ENCODE results near the gene PTCD2. TPM values are rescaled to one million over a fixed set of nuclear protein-coding genes. Genes with fewer than 3 reads are reported as not detected.

PTCD2 gene
- total and polyA plus RNA-seq, 9 of the 15 experiments (the other 6 are each of a cell fraction or from before 2014, with no cell fraction given), result 11.9 to 28.5 (median 18.6) TPM

- no peak for TF ChIP-seq CHAMP1 (IDR thresholded peaks at IDR 0.05)
- no peak for TF ChIP-seq FOXK1 (CRISPR knock-in tag; IDR thresholded peaks at IDR 0.05; ENCODE audit: borderline replicate concordance)
- TF ChIP-seq KDM2B (CRISPR knock-in tag; IDR thresholded peaks at IDR 0.05), result no peak
- TF ChIP-seq ZNF445 (CRISPR knock-in tag; IDR thresholded peaks at IDR 0.05; ENCODE audit: low read depth), result no peak
- TF ChIP-seq ZKSCAN1 (IDR thresholded peaks at IDR 0.05; ENCODE audit: low read depth, low read length), result no peak
- no peak for TF ChIP-seq PKNOX1 (IDR thresholded peaks at IDR 0.05)
- no peak for TF ChIP-seq HNRNPL (IDR thresholded peaks at IDR 0.05; ENCODE audit: low read depth, low read length)
- TF ChIP-seq SMARCC2 (IDR thresholded peaks at IDR 0.05; ENCODE audit: low read depth), result no peak
- TF ChIP-seq ZNF12 (CRISPR knock-in tag; IDR thresholded peaks at IDR 0.05), result no peak
- TF ChIP-seq NBN (IDR thresholded peaks at IDR 0.05; ENCODE audit: low read depth), result no peak
- no peak for TF ChIP-seq ATF7 (IDR thresholded peaks at IDR 0.05)
- no peak for TF ChIP-seq ZNF282 (CRISPR knock-in tag; IDR thresholded peaks at IDR 0.05)
- no peak for TF ChIP-seq HOMEZ (CRISPR knock-in tag; IDR thresholded peaks at IDR 0.05)
- no peak for TF ChIP-seq PML (IDR thresholded peaks at IDR 0.05; ENCODE audit: low read length)
- no peak for TF ChIP-seq NR1H2 (CRISPR knock-in tag; IDR thresholded peaks at IDR 0.05)
- 0 out of 2 replicates have a peak, but pooled peaks have one; percentile 21 for TF ChIP-seq MAFF (IDR thresholded peaks at IDR 0.05; ENCODE audit: low read length)
- peak; percentile 34; the same call in 1 of the 2 replicates for TF ChIP-seq MAFG (tag; conservative IDR thresholded peaks at IDR 0.05)
- no peak for TF ChIP-seq HMG20A (CRISPR knock-in tag; conservative IDR thresholded peaks at IDR 0.05)
- TF ChIP-seq PHTF2 (CRISPR knock-in tag; IDR thresholded peaks at IDR 0.05), result no peak
- no peak for TF ChIP-seq E2F4 (CRISPR knock-in tag; IDR thresholded peaks at IDR 0.05; ENCODE audit: low read depth)
- TF ChIP-seq ZNF518B (CRISPR knock-in tag; IDR thresholded peaks at IDR 0.05), result no peak
- TF ChIP-seq ZNF316 (IDR thresholded peaks at IDR 0.05), result peak; percentile 68
These were observed 38.8 kb downstream of the PTCD2 start (continued) for GRCh38 chr5:72358925-72359324.
